ENCODE measurements around the gene ADAMTS17.

ADAMTS17 gene

GRCh38 chr15:100220058-100220768 is 121.6 kb downstream of the ADAMTS17 start:
- DNase-seq (ENCODE audit: low spot score in 2 of 2): no peak
- no peak overlapping the region for H3K27ac Mint-ChIP-seq

GRCh38 chr15:100218434-100218833 is 123.3 kb downstream of the ADAMTS17 start:
- DNase-seq (ENCODE audit: low spot score in 2 of 2): no peak
- Mint-ChIP-seq H3K4me3 (no peak overlapping the region), H3K9me3 (no peaks in the 10 kb centered on the region), H3K4me1 (no peaks in the 10 kb centered on the region), H3K36me3 (no peaks in the 10 kb centered on the region), H3K27ac (no peak overlapping the region)
- ATAC-seq: no peak

More at GRCh38 chr15:100220058-100220768, 121.6 kb downstream of the ADAMTS17 start:
- no peaks in the 10 kb centered on the region for H3K9me3 Mint-ChIP-seq
- no peak for ATAC-seq
- no peak overlapping the region for H3K4me3 Mint-ChIP-seq
- no peaks in the 10 kb centered on the region for H3K4me1 Mint-ChIP-seq
- H3K36me3 Mint-ChIP-seq: no peaks in the 10 kb centered on the region

GRCh38 chr15:100216182-100216581 is 125.6 kb downstream of the ADAMTS17 start:
- ATAC-seq (no peak), DNase-seq (ENCODE audit: low spot score in 2 of 2) (no peak)
- H3K9me3 Mint-ChIP-seq: no peaks in the 10 kb centered on the region
- H3K4me3 Mint-ChIP-seq: no peak overlapping the region
- no peak overlapping the region for H3K27ac Mint-ChIP-seq
- no peaks in the 10 kb centered on the region for H3K36me3 Mint-ChIP-seq
- H3K4me1 Mint-ChIP-seq: no peaks in the 10 kb centered on the region

GRCh38 chr15:100215843-100216169 is 126.0 kb downstream of the ADAMTS17 start:
- no peaks in the 10 kb centered on the region for H3K9me3 Mint-ChIP-seq
- no peaks in the 10 kb centered on the region for H3K36me3 Mint-ChIP-seq
- no peaks in the 10 kb centered on the region for H3K4me1 Mint-ChIP-seq
- no peak for ATAC-seq
- DNase-seq (ENCODE audit: low spot score in 2 of 2): no peak
- no peak overlapping the region for H3K4me3 Mint-ChIP-seq
- no peak overlapping the region for H3K27ac Mint-ChIP-seq

DNA sequence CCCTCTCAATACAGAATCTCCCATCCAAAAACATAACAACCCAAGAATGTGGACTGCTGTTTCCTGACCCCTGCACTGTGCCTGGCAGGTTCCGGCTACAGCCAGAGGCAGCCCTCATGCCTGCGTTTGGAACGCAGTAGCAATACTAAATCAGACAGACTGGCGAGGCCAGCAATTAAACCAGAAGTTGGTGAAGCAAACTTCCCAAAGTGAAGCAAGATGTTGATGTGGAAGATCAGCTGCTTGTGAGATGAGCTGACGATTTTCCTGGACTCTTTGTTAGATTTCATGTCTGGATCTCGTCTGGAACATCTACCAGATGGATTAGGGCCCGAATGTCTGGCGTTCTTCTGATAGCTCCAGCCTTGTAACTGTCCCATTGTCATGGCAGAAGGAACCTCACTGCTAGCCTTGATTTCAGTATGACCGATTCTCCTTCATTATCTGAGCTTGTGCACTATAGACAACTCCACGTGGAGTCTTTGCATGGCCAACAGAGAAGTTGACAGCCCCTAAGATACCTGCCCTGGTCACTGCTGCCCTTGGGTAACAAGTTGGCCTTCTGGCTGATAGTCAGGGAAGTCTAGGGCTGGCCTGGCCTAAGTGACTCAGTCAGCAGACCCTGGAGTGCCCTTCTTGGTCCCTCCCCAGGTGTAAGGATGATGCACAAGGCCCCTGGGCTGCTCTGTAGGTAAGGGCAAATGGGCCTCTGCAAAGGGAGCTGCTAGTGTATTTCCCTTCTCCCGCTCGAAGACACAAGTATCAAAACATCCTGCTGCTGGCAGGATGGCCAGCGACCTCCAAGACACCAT is 126.5 kb downstream of the ADAMTS17 start:
- Mint-ChIP-seq H3K36me3 (no peaks in the 10 kb centered on the region), H3K4me1 (no peaks in the 10 kb centered on the region), H3K9me3 (no peaks in the 10 kb centered on the region), H3K27ac (no peak overlapping the region), H3K4me3 (no peak overlapping the region)
- DNase-seq (ENCODE audit: low spot score in 2 of 2) (no peak), ATAC-seq (peak; percentile 19)

DNA sequence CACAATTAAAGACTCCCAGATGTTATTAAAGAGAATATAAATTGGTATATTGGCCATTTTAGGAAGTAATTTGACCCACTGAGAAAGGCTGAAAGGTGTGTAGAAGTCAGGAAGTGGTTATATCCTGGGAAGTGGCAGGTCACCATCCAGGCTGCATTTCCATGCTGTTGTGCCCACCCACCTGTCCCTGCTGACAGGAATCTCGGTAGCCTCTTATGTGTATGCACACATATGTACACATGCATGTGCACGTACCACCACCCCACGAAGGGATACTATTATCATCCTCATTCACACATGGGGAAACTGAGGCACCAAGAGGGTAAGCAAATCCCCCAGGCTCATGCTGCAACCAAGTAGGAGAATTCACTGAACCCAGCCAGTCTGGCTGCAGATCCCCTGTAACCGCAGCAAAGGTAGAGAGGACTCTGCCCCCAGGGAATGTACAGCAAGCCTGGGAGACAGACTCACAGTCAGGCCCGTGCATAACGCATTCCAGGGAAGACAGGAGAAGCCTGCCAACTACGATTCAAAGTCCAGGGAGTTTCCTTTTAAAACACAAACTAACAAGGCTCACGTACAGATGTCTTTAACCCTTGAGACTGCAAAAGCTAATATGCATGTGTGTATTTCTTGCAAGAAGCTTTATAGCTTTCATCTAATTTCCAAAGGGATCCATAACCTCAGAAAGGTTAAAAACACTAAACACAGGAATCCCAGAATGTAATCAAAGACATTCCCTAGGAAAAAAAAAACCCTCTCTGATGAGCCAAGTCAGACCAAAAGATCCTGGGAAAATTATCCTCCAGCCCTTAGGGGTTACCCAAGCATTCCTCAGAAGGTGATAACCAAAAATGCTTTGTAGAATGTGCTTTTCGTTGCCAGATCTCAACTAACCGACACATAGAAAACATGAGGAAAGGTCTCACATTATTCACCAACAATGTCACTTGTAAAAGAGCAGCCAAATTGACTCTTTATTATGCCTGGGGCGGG is 129.6 kb downstream of the ADAMTS17 start:
- Mint-ChIP-seq H3K27ac (no peak overlapping the region), H3K36me3 (no peaks in the 10 kb centered on the region), H3K4me3 (no peak overlapping the region), H3K9me3 (no peaks in the 10 kb centered on the region), H3K4me1 (no peaks in the 10 kb centered on the region)
- no peak for DNase-seq (ENCODE audit: low spot score in 2 of 2)
- no peak for ATAC-seq

DNA sequence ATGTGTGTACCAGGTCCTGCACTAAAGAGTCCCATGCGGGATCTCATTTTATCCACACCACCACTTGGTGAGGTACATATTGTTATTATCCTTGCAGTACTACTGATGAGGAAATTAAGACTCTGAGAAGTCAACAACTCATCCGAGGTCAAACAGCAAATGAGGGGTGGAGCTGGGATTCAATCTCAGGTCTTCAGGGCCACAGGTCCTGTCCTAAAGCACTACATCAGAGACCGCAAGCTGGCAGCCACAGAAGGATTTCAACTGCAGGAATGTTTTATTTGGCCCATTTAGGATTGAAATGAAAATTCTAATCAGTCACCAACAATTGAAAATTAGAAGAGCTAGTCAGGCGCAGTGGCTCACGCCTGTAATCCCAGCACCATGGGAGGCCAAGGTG is 131.4 kb downstream of the ADAMTS17 start:
- Mint-ChIP-seq H3K36me3 (no peaks in the 10 kb centered on the region), H3K4me1 (no peaks in the 10 kb centered on the region), H3K27ac (no peak overlapping the region), H3K9me3 (no peaks in the 10 kb centered on the region), H3K4me3 (no peak overlapping the region)
- DNase-seq (ENCODE audit: low spot score in 2 of 2): no peak
- no peak for ATAC-seq

- H3K36me3 Mint-ChIP-seq: no peaks in the 10 kb centered on the region
- H3K9me3 Mint-ChIP-seq: no peaks in the 10 kb centered on the region
Measured at GRCh38 chr15:100208921-100209603, 132.7 kb downstream of the ADAMTS17 start.

GRCh38 chr15:100207053-100207452 is 134.7 kb downstream of the ADAMTS17 start:
- H3K4me1 Mint-ChIP-seq: peaks cover 3% of the 10 kb centered on the region
- DNase-seq (ENCODE audit: low spot score in 2 of 2) (no peak), ATAC-seq (no peak)
- H3K9me3 Mint-ChIP-seq: no peaks in the 10 kb centered on the region
- H3K36me3 Mint-ChIP-seq: no peaks in the 10 kb centered on the region
- no peak overlapping the region for H3K27ac Mint-ChIP-seq
- no peak overlapping the region for H3K4me3 Mint-ChIP-seq

More at GRCh38 chr15:100208921-100209603, 132.7 kb downstream of the ADAMTS17 start:
- ATAC-seq (no peak), DNase-seq (ENCODE audit: low spot score in 2 of 2) (no peak)
- H3K27ac Mint-ChIP-seq: no peak overlapping the region
- no peak overlapping the region for H3K4me3 Mint-ChIP-seq
- no peaks in the 10 kb centered on the region for H3K4me1 Mint-ChIP-seq

DNA sequence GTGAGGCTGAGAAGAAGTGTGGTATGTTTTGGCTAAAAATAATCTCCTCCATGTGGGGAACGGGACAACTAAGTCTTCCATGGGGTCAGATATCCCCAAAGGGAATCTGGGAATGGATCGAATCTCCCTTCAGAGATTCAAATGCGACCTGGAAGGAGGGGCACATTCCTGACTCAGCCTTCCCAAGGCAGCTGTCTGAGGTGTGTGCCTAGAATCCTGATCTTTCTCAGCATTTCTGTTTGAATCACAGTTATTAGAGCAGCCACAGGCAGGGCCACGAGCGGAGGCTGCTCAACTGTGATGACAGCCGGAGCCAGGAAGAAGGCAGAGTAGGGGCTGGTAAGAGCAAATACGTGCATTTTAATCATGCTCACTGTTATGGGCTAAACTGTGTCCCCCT is 135.1 kb downstream of the ADAMTS17 start:
- peaks cover 7% of the 10 kb centered on the region for H3K4me1 Mint-ChIP-seq
- DNase-seq (ENCODE audit: low spot score in 2 of 2): no peak
- no peaks in the 10 kb centered on the region for H3K36me3 Mint-ChIP-seq
- no peak overlapping the region for H3K27ac Mint-ChIP-seq
- ATAC-seq: no peak
- H3K4me3 Mint-ChIP-seq: no peak overlapping the region
- no peaks in the 10 kb centered on the region for H3K9me3 Mint-ChIP-seq

- no peak overlapping the region for H3K27ac Mint-ChIP-seq
- H3K4me3 Mint-ChIP-seq: no peak overlapping the region
- DNase-seq (ENCODE audit: low spot score in 2 of 2): no peak
Measured at GRCh38 chr15:100205549-100206295, 136.1 kb downstream of the ADAMTS17 start.

GRCh38 chr15:100204771-100205170 is 137.0 kb downstream of the ADAMTS17 start:
- Mint-ChIP-seq H3K9me3 (no peaks in the 10 kb centered on the region), H3K4me3 (no peak overlapping the region), H3K27ac (no peak overlapping the region), H3K4me1 (peaks cover 24% of the 10 kb centered on the region), H3K36me3 (no peaks in the 10 kb centered on the region)
- no peak for DNase-seq (ENCODE audit: low spot score in 2 of 2)
- ATAC-seq: no peak

More at GRCh38 chr15:100205549-100206295, 136.1 kb downstream of the ADAMTS17 start:
- H3K4me1 Mint-ChIP-seq: peaks cover 16% of the 10 kb centered on the region
- ATAC-seq: no peak
- H3K36me3 Mint-ChIP-seq: no peaks in the 10 kb centered on the region
- no peaks in the 10 kb centered on the region for H3K9me3 Mint-ChIP-seq

DNA sequence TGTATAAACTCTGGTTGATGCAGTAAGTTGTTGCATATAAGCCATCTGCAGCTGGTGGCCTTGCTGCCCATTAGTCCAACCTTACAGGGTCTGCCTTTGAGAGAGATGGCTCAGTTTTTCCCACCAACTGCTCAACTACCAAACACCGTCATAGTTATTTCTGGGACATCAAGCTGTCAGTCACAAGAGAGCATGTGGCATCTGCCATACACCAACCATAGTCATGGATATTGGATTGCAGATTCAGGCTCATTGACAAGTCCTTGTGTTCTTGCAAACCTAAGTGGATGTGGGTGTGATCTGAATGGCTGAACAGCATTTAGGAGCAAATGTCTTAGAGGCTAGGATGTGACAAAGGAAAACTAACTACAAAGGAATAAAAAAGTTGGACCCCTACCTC is 137.6 kb downstream of the ADAMTS17 start:
- ATAC-seq (no peak), DNase-seq (ENCODE audit: low spot score in 2 of 2) (no peak)
- Mint-ChIP-seq H3K4me1 (peaks cover 25% of the 10 kb centered on the region), H3K4me3 (no peak overlapping the region), H3K9me3 (no peaks in the 10 kb centered on the region), H3K36me3 (no peaks in the 10 kb centered on the region), H3K27ac (no peak overlapping the region)

GRCh38 chr15:100202309-100202960 is 139.3 kb downstream of the ADAMTS17 start:
- no peak for ATAC-seq
- no peaks in the 10 kb centered on the region for H3K36me3 Mint-ChIP-seq
- H3K4me3 Mint-ChIP-seq: peak overlapping the region; percentile 46
- H3K9me3 Mint-ChIP-seq: no peaks in the 10 kb centered on the region
- H3K4me1 Mint-ChIP-seq: peaks cover 25% of the 10 kb centered on the region
- peak overlapping the region; percentile 58 for H3K27ac Mint-ChIP-seq
- DNase-seq (ENCODE audit: low spot score in 2 of 2): no peak

All from stimulated activated effector memory CD8-positive, alpha-beta T cell treated with anti-CD3 and anti-CD28 coated beads, Interleukin-12 subunit alpha, Interleukin-12 subunit beta, amount 100 ng/mL, for 72 hours (primary cell).